GM21526 (cell line): Measurements from ENCODE around the gene DUSP2.

Source experiments
- ATAC-seq: cut with Tn5 transposase; IDR thresholded peaks from one replicate; pipeline ENCODE4 v1.9.1; 2021; ENCODE audit warnings: moderate library complexity; ENCODE audit not compliant: unreplicated experiment, low FRiP score

The DUSP2 gene

DNA sequence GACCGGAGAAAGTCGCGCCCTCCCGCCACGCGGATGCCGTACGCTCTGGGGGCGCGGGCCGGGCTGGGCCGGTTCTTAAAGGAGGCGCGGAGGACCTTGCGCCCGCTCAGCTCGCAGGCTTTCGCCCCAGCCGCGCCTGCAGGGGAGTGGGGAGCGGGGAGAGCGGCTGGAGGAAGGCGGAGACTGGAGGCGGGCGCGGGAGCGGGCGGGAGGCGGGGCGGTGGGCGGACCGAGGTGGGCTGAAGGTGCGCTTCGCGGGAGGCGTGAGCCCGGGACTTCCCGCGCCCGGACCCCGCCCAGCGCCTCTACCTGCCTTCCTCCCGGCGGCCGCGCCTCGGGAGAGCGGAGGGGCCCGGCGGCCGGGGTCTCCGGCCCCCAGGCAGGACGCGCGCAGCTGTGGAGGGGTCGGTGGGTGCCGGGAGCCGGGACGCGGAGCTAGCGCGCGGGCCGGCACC is 28.8 kb downstream of the DUSP2 start, which contains the start of gene ADRA2B:
ADRA2B (minus strand) TSS at position 148 of the 455 bp plus-strand sequence. CDS start 422 bp downstream, outside the sequence.
- ATAC-seq: peak; percentile 48

DNA sequence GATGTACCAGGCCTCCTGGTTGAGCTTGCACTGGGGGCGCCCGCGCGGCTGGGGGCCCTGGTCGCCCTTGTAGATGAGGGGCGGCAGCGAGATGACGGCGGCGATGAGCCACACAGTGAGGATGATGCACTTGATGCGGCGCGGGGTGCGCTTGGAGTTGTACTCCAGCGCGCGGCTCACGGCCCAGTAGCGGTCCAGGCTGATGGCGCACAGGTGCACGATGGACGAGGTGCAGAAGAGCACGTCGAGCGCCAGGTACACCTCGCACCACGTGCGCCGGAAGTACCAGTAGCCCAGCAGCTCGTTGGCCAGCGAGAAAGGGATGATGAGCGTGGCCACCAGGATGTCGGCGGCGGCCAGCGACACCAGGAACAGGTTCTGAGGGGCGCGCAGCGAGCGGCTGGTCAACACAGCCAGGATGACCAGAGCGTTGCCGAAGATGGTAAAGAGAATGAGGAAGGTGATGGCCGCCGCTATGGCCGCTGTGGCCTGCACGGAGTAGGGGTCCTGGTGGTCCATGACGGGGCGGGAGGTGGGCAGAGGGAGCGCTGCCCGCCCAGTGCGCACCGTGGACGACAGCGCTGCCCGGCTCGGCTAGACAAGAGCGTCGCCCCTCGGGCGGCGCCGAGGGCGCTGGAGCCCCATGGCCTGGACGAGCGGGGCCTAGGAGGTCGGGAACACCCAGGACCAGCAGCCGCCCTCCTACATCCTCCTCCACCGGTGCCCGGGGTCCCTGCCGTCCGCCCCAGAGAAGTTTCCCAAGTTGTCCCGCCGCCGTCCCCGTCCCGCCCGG is 29.4 kb downstream of the DUSP2 start:
- ATAC-seq: no peak

GRCh38 chr2:96114903-96115581 is 30.2 kb downstream of the DUSP2 start:
- no peak for ATAC-seq

DNA sequence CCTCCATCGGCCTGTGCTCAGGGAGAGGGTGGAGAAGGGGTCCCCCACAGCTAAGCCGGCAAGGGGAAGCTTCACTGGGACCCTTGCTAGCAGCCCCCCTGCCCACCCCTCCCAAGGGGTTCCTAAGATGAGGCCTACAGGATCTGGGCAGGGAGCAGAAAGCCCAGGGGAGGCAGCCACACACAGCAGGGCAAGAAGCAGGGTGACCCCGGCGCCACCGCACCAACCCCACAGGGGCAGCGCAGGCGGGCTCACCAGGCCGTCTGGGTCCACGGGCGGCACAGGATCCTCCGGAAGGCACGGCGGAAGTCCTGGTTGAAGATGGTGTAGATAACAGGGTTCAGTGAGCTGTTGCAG is 30.7 kb downstream of the DUSP2 start:
- ATAC-seq: no peak

GRCh38 chr2:96113951-96114350 is 31.3 kb downstream of the DUSP2 start:
- ATAC-seq: no peak

- no peak for ATAC-seq
These were observed 31.9 kb downstream of the DUSP2 start for GRCh38 chr2:96113367-96113677.

DNA sequence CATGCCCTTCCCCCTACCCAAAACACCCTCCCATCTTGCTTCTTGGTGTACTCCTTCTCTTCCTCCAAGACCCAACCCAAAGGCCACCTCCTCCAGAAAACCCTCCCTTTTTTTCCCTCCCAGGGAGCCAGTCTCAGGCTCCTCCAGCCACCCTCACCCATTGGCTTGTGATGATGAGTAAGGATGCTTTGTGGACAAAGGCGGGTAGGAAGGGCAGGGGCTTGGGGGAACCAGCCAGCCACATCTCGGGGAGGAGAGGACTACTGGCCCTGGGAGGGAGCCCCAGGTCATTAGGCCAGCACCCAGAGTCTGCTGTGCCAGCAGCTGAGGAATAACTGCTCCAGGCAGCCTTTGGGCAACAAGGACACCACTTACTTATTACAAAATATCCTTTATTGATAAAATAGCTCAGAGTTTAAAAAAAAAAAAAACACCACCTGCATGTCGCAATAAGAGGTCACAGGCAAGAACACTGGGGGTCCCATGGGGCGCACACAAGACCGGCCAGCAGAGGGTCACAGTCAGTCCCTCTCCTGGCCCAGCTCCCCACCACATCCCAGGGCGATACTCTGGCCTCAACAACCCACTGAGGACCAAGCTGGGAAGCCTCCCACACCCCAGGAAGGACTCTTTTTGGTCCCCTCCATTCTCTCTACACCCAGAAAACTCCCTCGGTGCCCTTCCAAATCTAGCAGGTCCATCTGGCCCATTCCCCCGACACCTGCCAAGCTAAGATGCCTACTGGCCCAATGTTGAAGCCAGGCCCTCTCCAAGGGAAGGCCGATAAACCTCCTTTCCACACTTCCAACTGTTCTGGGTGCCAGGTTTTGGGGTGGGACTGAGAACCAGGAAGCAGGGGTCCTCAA is 32.5 kb downstream of the DUSP2 start:
- no peak for ATAC-seq

GRCh38 chr2:96111823-96112500 is 33.3 kb downstream of the DUSP2 start:
- ATAC-seq: no peak

DNA sequence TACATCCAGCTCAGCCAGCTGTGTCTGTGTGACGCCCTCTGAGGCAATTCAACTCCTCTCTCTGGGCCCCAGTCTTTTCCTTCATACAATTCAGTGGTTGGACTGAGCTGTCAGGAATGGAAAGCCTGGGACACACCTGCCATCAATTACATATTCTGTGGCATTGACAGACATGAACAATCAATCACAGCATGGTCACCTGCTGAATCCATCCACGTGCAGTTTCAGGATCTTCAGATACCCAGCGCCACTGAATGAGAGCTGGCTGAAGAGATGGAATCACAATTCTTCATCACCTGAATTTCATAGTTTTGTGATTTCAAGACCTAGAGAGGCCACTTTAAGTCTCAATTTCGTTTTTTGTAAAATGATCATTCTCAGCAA is 34.0 kb downstream of the DUSP2 start:
- no peak for ATAC-seq

DNA sequence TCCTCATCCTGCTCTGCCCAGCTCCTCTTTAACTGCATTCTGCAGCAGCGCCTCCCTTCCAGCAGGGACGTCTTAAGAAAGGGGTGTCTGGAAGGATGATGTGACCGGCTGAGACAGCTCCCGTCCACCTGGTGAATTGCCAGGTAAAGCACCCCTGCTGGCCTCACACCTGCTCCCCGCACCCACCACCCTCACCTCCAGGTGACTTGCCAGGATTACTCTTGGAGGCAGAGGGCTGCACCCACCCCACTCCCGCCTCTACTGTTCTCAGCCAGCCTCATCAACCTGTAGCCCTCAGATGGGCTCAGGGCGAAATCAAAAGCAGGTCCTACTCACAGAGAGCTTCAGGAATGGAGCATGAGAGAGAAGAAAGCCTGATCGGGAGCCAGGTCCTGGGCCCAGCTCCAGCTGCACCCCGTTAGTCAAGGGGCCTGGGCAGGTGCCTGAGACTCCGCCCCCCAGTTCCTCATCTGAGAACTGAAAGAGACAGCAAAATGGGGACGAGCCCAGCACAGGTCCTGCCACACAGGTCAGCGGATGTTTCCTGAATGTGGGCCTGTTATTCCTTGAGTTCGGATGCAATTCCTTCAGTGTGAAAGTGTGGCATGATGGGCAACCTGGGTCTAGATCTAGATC is 34.5 kb downstream of the DUSP2 start:
- ATAC-seq: no peak

GRCh38 chr2:96109931-96110511 is 35.2 kb downstream of the DUSP2 start:
- ATAC-seq: no peak

DNA sequence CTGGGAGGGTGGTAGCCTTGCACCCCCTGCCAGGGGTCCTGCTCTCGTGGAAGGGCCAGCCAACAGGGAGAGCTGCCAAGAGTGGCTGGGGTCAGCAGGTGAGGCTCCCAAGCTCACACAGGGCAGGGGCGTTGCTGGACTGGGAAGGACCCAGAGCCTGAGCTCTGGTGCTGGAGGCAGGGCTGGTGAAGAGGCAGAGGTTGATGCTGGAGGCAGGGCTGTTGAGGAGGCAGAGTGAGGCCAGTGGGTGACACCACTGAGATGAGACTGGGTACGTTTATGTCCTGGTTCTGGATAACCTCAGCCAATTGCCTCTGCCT is 35.9 kb downstream of the DUSP2 start:
- ATAC-seq: no peak

GRCh38 chr2:96108541-96109360 is 36.5 kb downstream of the DUSP2 start:
- ATAC-seq: no peak

DNA sequence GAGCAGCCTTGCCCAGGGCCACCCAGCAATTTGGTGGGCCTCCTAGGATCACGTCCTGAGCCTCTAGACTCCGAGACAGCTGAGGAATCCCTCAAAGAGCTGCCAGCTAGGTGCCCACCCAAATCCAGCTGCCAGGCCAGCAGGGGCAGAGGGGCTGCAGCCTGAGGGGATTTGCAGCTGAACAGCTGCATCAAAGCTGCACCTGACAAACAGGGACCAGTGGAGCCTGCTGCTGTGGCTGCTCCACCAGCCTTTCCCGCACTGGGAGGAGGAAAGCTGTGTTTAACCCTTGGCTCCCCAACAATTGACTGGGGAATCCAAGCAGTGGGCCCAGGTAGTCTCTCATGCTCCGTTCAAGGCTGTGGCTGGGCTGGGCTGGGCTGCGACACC is 37.1 kb downstream of the DUSP2 start:
- ATAC-seq: no peak

- no peak for ATAC-seq
These were observed 37.6 kb downstream of the DUSP2 start for GRCh38 chr2:96107708-96108065.

DNA sequence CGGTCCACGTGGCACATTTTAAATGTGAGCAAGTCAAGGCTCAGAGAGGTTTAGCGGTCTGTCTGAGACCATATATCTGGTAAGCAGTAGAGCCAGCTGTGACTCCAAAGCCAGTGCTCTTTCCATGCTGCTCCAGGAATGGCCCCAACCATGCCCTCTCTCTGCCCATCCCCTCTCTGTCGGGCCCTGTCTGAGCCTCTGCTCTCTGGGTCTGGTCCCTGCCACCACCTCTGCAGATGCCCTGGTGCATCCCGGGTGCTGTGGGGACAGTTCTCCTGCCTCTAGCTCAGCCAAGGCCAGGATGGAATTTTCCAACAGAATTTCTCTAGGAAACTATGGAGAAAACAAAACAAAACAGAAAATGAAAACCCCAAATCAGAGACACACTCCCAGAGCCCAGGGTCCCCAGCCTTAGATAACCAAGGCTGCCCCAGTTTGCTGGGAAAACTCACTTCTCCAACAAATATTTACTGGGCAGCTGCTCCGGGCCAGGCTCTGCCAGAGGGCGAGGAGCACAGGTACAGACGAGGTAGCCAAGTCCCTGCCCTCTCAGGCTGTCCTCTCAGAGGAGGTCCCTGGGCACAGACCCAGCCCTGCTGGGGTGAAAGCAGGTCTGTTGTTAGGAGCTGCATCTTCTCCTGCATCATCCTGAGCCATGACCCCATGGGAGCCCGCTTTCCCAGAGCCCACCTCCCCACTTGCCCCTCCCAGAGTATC is 38.1 kb downstream of the DUSP2 start:
- no peak for ATAC-seq

GRCh38 chr2:96105994-96106715 is 39.1 kb downstream of the DUSP2 start:
- no peak for ATAC-seq
